SK-N-SH (cell line): ENCODE results near the gene SIRPD.

Experiments
- CTCF ChIP-seq: fragments of 200-600 bp; sonication (generic); IDR thresholded peaks from 2 replicates; pipeline ENCODE4 v1.6.1; 2017; ENCODE audit warnings: antibody characterized with exemption, mild to moderate bottlenecking, moderate library complexity
- EP300 ChIP-seq, 2 experiments: IDR thresholded peaks; 2 replicates each; pipeline versions ENCODE4 v1.4.0 to v1.6.1; 2012; ENCODE audit warnings: borderline replicate concordance in 1 of 2, low read depth in 1 of 2, low read length in 1 of 2
- EZH2phosphoT487 ChIP-seq: fragments of 200-600 bp; sonication (generic); IDR thresholded peaks from 2 replicates; pipeline ENCODE4 v1.6.1; 2017; ENCODE audit warnings: low read depth, mixed run types, mild to moderate bottlenecking, antibody characterized with exemption, moderate library complexity, borderline replicate concordance
- FOXM1 ChIP-seq: IDR thresholded peaks from 2 replicates; pipeline ENCODE4 v1.4.0; 2012; ENCODE audit warnings: low read depth, mild to moderate bottlenecking
- NRF1 ChIP-seq: IDR thresholded peaks from 2 replicates; pipeline ENCODE4 v1.6.1; 2012; ENCODE audit warnings: low read depth, mild to moderate bottlenecking, low read length
- POLR2AphosphoS5 ChIP-seq: IDR thresholded peaks from 2 replicates; pipeline ENCODE4 v1.6.1; 2012; ENCODE audit warnings: low read depth, low read length
- RAD21 ChIP-seq: IDR thresholded peaks from 2 replicates; pipeline ENCODE4 v1.6.1; 2012; ENCODE audit warnings: mild to moderate bottlenecking, low read length
- SIN3A ChIP-seq: IDR thresholded peaks from 2 replicates; pipeline ENCODE4 v1.6.1; 2012; ENCODE audit warnings: low read depth, mild to moderate bottlenecking, low read length, moderate library complexity, borderline replicate concordance
- SMC3 ChIP-seq: IDR thresholded peaks from 2 replicates; pipeline ENCODE4 v1.6.1; 2012; ENCODE audit warnings: low read depth, low read length, improper control_type of control experiment
- USF2 ChIP-seq: fragments of 150-350 bp; IDR thresholded peaks from 2 replicates; pipeline ENCODE4 v1.6.1; 2017; ENCODE audit warnings: antibody characterized with exemption, low read length, low read depth, borderline replicate concordance

- TF ChIP-seq CTCF (no peak), FOXM1 (no peak), POLR2AphosphoS5 (no peak), EP300 (IDR thresholded peaks at IDR 0.05; ENCODE audit: borderline replicate concordance in 1 of 2, low read depth in 1 of 2, low read length in 1 of 2) (no peak), USF2 (no peak), SIN3A (no peak), SMC3 (no peak), RAD21 (no peak), EZH2phosphoT487 (no peak), NRF1 (no peak)
These were observed 30.5 kb upstream of the SIRPD start for GRCh38 chr20:1587781-1588532.
